ENCODE results near the gene RUNX1.

- TF ChIP-seq TAF1 (IDR thresholded peaks at IDR 0.05; ENCODE audit: borderline replicate concordance, low read depth, low read length) (no peak), POLR2A (IDR thresholded peaks at IDR 0.05; ENCODE audit: low read depth, low read length) (no peak)
These were observed 104.9 kb downstream of the RUNX1 start for GRCh38 chr21:34944015-34944755.
